Ascending aorta (tissue), 2 donors: ENCODE data around the gene CLDN2. TPM values are rescaled to one million over a fixed set of nuclear protein-coding genes. Genes with fewer than 3 reads are reported as not detected.

Experiments
- DNase-seq, 2 donors: peaks; one replicate each; pipeline ENCODE4 v3.0.0-alpha.2; 2019; ENCODE audit warnings: low spot score in 2 of 2
- H3K27ac ChIP-seq, 2 donors: fragments of 200-600 bp; sonication (generic); one replicate each; pipeline ENCODE4 v1.5.1; 2016 to 2017; ENCODE audit warnings: mild to moderate bottlenecking in 1 of 2
- H3K27me3 ChIP-seq: fragments of 200-600 bp; sonication (generic); one replicate; pipeline ENCODE4 v1.5.1; 2017
- H3K36me3 ChIP-seq, 2 donors: fragments of 200-600 bp; sonication (generic); one replicate each; pipeline ENCODE4 v1.5.1; 2016
- H3K4me1 ChIP-seq, 2 donors: fragments of 200-600 bp; sonication (generic); one replicate each; pipeline ENCODE4 v1.5.1; 2016 to 2017; ENCODE audit warnings: mild to moderate bottlenecking in 1 of 2
- H3K4me3 ChIP-seq, 2 donors: fragments of 200-600 bp; sonication (generic); one replicate each; pipeline ENCODE4 v1.5.1; 2016 to 2017; ENCODE audit warnings: mild to moderate bottlenecking in 1 of 2
- H3K9me3 ChIP-seq, 2 donors: fragments of 200-600 bp; sonication (generic); one replicate each; pipeline ENCODE4 v1.5.1; 2016
- CTCF ChIP-seq, 3 experiments: fragments of 200-600 bp in 2 of 3; fragments of 450-650 bp in 1 of 3; sonication (generic) in 2 of 3; IDR thresholded peaks; one replicate each; pipeline ENCODE4 v1.5.1; 2016 to 2019; ENCODE audit warnings: antibody characterized with exemption in 3 of 3, mild to moderate bottlenecking in 1 of 3, moderate library complexity in 1 of 3
- intact Hi-C: fragments of 100-400 bp; cut with DNase I; formaldehyde crosslinking; loops from one replicate; pipeline ENCODE4 v1.15.1; 2023
- total RNA-seq: library from RNA; depleted of rRNA; stranded (reverse); fragments of >200 nt; gene quantifications from one replicate; pipeline ENCODE4 v1.1.0, GENCODE V29; 2016

Gene CLDN2
- total RNA-seq, 1 donor from 2014 or later: 0.43 TPM

DNA sequence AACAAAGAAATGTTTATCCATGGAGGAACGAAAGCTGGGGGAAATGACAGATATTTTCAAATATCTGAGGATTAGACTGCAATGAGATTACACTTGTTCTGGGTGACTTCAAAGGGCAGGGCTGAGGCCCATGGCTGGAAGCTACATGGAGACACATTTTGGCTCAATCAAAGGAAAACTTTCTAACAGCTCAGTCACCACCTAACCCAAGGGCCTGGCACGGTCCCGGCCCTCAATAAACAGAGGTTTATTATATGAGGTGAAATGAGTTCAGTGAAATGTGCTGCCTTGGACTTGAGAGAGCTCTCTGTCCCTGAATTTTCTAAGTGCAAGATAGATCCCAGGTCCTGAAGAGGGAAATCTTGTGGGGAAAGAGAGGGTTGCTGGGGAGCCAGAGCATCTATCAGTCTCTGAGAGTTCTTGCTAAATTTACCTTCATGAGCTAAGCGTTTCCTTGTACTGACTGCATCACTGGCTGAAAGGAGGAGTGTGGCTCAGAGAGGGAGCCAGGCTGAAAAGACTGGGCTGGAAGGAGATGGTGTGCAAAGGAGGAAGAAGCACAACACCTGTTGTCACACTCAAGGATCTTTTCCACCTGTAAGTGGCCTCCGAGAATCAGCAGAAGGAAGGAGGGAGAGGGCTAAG is 15.0 kb upstream of the CLDN2 start:
- intact Hi-C loops: no loop called here
- no peaks in the 10 kb centered on the region for H3K9me3 ChIP-seq
- TF ChIP-seq CTCF (IDR thresholded peaks at IDR 0.05): no peak

GRCh38 chrX:106906361-106906760 is 13.8 kb upstream of the CLDN2 start:
- no peak for TF ChIP-seq CTCF (IDR thresholded peaks at IDR 0.05)
- DNase-seq: no peak
- intact Hi-C loops: no loop called here
- Histone ChIP-seq H3K4me3 (no peak overlapping the region), H3K9me3 (no peaks in the 10 kb centered on the region), H3K27me3 (no peaks in the 10 kb centered on the region), H3K27ac (no peak overlapping the region), H3K36me3 (no peaks in the 10 kb centered on the region), H3K4me1 (no peaks in the 10 kb centered on the region)

More for the DNA sequence above, 15.0 kb upstream of the CLDN2 start:
- Histone ChIP-seq H3K36me3 (no peaks in the 10 kb centered on the region), H3K4me1 (no peaks in the 10 kb centered on the region), H3K4me3 (no peak overlapping the region), H3K27me3 (no peaks in the 10 kb centered on the region), H3K27ac (no peak overlapping the region)
- no peak for DNase-seq

DNA sequence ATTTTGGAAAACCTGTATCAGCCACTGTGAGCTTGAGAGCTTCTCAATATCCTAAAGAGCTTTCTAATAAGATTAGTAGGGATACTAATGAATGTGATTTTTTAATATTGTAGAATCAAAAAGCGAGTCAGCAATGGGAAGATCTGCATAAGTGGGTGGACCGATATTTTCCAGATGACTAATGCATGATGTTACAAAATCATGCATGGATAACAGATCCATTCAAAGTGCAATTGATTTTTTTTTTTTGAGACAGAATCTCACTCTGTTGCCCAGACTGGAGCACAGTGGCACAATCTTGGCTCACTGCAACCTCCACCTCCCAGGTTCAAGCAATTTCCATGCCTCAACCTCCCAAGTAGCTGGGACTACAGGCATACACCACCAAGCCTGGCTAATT is 7.3 kb upstream of the CLDN2 start:
- H3K4me1 ChIP-seq: no peaks in the 10 kb centered on the region
- intact Hi-C loops: no loop called here
- no peaks in the 10 kb centered on the region for H3K27me3 ChIP-seq
- no peaks in the 10 kb centered on the region for H3K9me3 ChIP-seq
- no peak for DNase-seq
- no peak overlapping the region for H3K4me3 ChIP-seq
- TF ChIP-seq CTCF (IDR thresholded peaks at IDR 0.05): no peak
- H3K36me3 ChIP-seq: no peaks in the 10 kb centered on the region
- H3K27ac ChIP-seq: no peak overlapping the region

DNA sequence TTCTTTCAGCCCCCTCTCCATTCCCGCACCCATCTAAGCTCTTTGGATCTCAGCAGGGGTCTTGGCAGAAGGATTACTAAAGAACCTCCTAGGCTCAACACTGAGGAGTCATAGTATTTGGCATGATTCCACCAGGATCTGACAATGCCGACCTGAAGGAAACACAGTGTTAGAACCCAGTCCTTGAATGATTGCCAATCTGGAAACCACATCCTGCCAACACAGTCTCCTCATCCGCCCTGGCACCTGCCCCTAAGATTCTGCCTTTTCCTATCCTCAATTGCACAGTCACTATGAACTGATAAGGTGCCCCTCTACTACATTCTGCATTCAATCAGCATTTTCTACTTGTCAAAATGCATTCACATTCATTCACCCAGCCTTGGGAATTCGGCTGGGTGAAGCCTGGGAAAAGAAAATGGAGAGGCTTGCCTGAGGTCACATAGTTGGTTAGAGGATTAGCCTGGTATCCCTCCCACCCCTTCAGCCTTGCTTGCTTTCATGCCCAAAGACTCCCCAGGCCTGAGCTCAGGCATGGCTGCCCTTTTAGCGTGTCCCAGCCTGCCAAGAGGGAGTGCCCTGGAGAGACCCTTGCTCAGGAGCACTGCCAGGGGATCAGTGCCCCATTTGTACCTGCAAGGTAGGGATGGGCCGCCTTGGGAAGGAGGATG is 2.2 kb upstream of the CLDN2 start:
- intact Hi-C loops: no loop called here
- no peaks in the 10 kb centered on the region for H3K4me1 ChIP-seq

GRCh38 chrX:106921637-106922036 is 1.4 kb downstream of the CLDN2 start:
- no peaks in the 10 kb centered on the region for H3K36me3 ChIP-seq
- TF ChIP-seq CTCF (IDR thresholded peaks at IDR 0.05): no peak
- DNase-seq: no peak
- H3K27ac ChIP-seq: no peak overlapping the region
- no peak overlapping the region for H3K4me3 ChIP-seq
- H3K27me3 ChIP-seq: no peaks in the 10 kb centered on the region
- H3K9me3 ChIP-seq: no peaks in the 10 kb centered on the region
- intact Hi-C loops: no loop called here
- H3K4me1 ChIP-seq: no peaks in the 10 kb centered on the region

More for the DNA sequence above, 2.2 kb upstream of the CLDN2 start:
- H3K9me3 ChIP-seq: no peaks in the 10 kb centered on the region
- no peaks in the 10 kb centered on the region for H3K27me3 ChIP-seq
- H3K27ac ChIP-seq: no peak overlapping the region
- no peaks in the 10 kb centered on the region for H3K36me3 ChIP-seq
- no peak for DNase-seq
- no peak for TF ChIP-seq CTCF (IDR thresholded peaks at IDR 0.05)
- H3K4me3 ChIP-seq: no peak overlapping the region
